ELR (cell line): ENCODE data around the gene FUT7.
"Not testable (repeated sequence)": the region's sequence is repeated elsewhere in the genome, so short reads cannot be mapped to it uniquely, and the experiment has no call there.

Experiments
- DNase-seq: peaks from one replicate; pipeline ENCODE4 v3.0.0-alpha.2; 2015; ENCODE audit warnings: low read depth

FUT7 gene

GRCh38 chr9:137017791-137018497 lies 13.9 kb downstream of the FUT7 start:
- DNase-seq = no peak

GRCh38 chr9:137017071-137017470 lies 14.8 kb downstream of the FUT7 start:
- no peak for DNase-seq

GRCh38 chr9:137016436-137016835 lies 15.5 kb downstream of the FUT7 start:
- no peak for DNase-seq

- no peak for DNase-seq
Observed at GRCh38 chr9:137015976-137016375, 15.9 kb downstream of the FUT7 start.

GRCh38 chr9:137015540-137015930 lies 16.4 kb downstream of the FUT7 start:
- no peak for DNase-seq

- DNase-seq = no peak
Observed at GRCh38 chr9:137014776-137015539, 16.9 kb downstream of the FUT7 start.

GRCh38 chr9:137014166-137014565 lies 17.7 kb downstream of the FUT7 start:
- DNase-seq = no peak

- no peak for DNase-seq
Observed at GRCh38 chr9:137013571-137013940, 18.3 kb downstream of the FUT7 start.

GRCh38 chr9:137012694-137013570 lies 19.0 kb downstream of the FUT7 start:
- DNase-seq = no peak

GRCh38 chr9:137011907-137012675 lies 19.8 kb downstream of the FUT7 start:
- DNase-seq = no peak

- no peak for DNase-seq
Observed at GRCh38 chr9:137011156-137011555, 20.7 kb downstream of the FUT7 start.

- no peak for DNase-seq
Observed at GRCh38 chr9:137009938-137010732, 21.8 kb downstream of the FUT7 start.

GRCh38 chr9:137009217-137009616 lies 22.7 kb downstream of the FUT7 start:
- DNase-seq = no peak

- no peak for DNase-seq
Observed at GRCh38 chr9:137008312-137008711, 23.6 kb downstream of the FUT7 start.

GRCh38 chr9:137007816-137008270 lies 24.0 kb downstream of the FUT7 start:
- no peak for DNase-seq

- no peak for DNase-seq
Observed at GRCh38 chr9:137007108-137007815, 24.6 kb downstream of the FUT7 start.

- DNase-seq = no peak
Observed at GRCh38 chr9:137006116-137007003, 25.5 kb downstream of the FUT7 start.

GRCh38 chr9:137004285-137004684 lies 27.6 kb downstream of the FUT7 start:
- not testable (repeated sequence) for DNase-seq

- no peak for DNase-seq
Observed at GRCh38 chr9:137002646-137003041, 29.2 kb downstream of the FUT7 start.
